GM21717 (cell line): ENCODE results near the gene PKP4.
"Not testable (repeated sequence)": the region's sequence is repeated elsewhere in the genome, so short reads cannot be mapped to it uniquely, and the experiment has no call there.

Experiments used
- ATAC-seq: cut with Tn5 transposase; IDR thresholded peaks from one replicate; pipeline ENCODE4 v1.9.1; 2021; ENCODE audit warnings: mild to moderate bottlenecking, moderate library complexity; ENCODE audit not compliant: unreplicated experiment

The PKP4 gene

DNA sequence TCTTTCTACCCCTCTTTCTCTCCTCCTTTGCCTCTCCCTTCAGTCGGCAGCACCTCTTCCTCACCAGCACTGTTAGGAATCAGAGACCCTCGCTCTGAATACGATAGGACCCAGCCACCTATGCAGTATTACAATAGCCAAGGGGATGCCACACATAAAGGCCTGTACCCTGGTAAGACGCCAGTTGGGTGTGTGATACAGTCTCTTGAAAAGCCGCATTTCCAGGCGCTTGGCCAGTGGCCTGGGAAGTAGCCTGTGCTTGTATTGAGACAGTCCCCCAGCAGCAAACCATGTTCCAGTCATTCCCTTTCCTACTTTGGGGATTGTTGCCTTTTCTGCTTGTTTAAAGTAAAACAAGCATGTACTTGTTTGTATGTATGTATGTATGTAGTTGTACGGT lies 219.9 kb downstream of the PKP4 start:
- no peak for ATAC-seq

DNA sequence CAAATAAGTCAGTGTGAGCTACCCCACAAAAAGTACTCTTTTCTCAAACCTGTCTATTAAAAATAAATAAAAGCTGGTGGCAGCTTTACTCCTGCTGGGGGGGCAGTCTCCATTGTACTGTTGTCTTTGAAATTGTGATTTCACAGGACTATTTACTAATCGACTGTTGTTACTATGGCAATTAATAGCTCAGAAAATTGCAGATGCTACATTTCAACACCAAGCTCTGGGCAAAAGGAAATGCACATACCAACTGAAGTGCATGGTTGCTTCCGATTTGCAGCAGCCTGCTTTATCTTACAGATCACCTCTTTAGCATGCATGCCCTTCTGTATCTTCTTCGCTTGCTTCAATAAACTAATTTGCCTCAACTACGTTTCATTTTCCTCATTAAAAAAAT lies 220.8 kb downstream of the PKP4 start:
- no peak for ATAC-seq

DNA sequence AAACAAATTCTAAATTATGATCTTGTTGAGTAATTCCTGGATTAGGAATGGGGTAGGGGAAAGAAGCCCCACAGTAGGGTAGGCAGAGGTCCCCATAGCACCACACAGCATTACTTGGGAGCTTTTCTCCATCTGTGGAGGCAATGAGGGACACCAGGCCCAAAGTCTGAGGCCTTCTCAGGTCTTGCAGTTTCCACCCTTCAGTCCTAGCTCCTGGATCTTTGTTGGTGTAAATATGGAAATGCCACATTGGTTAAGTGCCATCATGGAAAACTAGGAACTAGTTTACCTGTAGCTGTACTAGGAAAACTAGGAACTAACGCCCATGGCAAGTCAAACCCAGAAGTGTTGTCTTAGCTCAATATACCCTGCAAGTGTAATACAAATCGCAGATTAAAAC lies 225.1 kb downstream of the PKP4 start:
- no peak for ATAC-seq

DNA sequence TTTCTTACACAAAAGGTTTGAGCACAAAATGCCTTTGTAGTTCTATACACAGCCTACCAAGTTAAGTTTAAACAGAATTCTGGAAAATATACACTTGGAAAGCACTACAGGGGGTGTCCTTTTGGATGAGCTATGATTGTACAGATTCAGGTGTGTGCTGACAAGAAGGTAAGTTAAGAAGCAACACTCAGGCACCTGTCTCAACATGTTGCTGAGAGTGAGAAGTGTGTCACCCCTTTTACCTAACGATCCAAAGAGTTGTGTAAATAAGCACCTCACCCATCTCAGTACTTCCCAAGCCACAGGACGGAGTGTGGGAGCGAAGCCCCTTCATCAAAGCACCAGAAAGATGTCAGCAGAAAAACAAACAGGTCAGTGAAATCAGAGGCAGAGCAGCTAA lies 228.9 kb downstream of the PKP4 start:
- no peak for ATAC-seq

DNA sequence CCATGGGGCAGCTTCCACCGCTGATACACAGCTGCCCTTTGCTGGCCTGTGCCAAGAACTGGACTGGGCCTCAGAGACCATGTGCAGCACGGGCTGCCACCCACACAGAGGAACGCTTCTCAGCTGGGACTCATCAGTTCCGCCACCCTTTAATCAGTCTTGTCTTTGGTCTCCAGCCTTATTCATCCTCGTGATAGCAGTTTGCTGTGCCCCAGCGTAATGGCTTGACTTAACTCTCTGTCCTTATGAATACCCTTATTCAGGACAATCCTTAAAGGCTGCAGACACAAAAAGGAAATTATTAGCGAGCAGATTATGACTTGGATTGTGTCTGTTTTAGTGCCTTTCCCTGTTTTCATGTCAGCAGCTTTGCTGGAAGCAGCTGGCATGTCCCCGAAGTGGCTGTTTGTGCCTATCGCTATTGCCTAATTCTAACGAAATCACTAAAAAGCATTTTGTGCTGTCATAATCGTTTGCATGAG lies 229.5 kb downstream of the PKP4 start:
- no peak for ATAC-seq

DNA sequence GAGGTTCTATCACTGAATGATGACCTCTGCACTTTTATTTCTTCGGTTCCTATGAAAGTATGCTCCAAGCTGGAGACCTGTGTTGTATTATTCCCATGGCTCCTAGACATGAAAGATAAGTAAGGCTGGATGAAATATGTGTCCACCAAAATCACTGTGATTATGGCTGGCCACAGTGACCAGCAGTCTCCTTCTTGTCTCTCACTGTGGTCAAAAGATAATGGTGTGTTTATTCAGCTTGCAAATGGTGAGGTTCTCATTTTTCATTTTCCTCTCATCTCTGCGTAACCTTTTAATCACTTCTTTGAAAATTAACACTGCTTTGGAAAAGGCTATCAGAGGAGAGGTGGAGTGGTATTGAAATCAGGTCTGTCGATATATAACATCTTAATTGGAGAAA lies 230.6 kb downstream of the PKP4 start:
- ATAC-seq = no peak

DNA sequence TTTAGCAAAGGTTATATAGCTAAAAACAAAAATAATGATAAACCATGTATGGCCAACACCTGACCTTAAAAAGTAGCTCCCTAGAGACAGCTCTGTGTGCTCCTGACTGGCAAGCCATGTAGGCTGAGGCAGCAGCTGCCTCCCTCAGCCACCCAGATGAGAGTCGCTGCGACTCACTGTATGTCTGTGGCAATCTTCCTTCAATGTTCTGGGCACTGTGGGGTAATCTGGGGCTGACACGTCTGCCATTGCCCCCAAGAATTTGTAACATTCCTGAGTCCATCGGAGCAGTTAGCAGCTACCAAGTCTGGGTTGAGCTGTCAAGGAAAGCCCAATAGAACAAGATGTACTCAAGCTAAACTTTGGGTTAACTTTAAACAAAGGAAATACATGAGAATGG lies 232.0 kb downstream of the PKP4 start:
- no peak for ATAC-seq

DNA sequence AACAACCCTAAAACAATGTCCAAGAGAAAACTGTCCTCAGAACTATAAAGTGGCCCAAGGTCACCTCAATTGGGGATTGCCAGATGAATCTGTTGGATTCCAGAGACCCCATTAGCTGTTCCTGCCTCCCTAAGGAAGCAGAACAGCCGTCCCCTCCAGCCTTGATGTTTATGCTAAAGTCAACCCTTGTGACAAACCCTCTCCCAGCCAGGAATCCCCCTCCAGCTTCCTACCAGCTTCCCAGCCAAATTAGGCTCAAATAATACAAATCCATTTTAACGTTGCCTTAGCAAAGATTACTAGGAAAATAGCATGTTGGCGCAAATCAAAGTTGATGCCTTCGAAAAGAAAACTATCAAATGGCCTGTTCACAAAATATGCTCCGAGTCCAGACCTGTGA lies 232.6 kb downstream of the PKP4 start:
- ATAC-seq = no peak

DNA sequence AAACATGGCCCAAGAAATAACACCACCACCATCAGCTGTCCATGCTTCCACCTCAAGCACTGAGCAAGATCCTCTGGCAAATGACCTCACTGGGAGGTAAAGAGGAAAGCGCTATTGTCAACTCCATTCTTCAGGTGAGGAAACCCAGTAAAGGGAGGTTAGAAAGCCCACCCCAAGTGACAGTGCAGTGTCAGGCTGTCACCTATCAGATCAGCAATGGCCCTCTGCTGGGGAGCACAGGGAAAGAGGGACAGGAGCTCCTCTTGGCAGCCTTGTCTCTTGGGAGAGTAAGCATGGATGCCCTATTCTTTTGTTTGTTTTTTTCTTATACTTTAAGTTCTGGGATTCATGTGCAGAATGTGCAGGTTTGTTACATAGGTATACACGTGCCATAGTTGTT lies 234.1 kb downstream of the PKP4 start:
- no peak for ATAC-seq

DNA sequence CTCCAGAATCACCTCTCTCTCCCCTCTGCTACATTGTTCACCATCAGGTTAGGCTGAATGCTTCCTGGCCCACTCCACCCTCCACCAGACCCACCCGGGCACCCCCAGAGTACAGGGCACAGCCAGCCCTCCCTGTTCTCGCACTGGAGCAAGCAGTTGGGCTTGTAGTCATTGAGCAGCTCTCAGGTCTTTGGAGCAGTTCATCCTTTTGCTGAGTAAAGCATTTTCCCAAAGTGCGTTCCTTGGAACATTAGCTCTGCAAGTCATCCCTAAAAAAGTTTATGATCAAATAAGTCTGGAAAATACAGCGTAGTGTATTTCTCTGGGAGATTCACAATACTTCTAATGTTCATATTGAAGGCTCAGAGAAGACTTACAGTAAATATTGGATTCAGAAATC lies 234.9 kb downstream of the PKP4 start:
- no peak for ATAC-seq

DNA sequence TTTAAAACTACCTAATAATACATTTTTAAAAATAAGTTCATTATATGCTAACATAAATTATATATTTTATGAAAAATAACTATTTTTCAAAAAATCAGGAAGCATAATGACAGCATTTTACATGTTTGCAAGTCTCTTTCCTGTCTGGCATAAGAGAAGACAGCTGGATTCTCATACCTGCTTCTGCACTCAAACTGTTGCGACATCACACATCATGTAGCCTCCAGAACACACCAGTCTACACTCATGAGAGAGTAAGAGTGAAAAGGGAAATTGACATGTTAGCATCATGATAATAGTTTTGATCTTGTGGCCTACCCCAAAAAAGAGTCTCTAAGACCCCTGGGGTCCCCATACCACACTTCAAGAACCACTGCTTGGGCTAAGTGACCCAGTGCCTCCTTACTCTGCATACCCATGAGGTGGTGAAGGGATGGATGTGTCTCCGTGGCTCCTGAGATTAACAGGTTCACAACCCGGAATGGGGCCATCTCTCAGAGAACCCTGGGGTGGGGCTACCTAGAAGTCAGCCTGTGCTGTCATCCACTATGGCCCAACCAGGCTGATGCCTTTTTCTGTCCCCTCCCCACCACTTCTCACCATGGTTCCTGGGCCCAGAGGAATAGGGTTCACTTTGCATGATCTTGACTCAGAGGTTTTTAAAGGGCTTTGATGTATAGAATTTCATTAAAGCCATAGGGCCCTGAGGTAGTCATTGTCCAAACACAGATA lies 235.8 kb downstream of the PKP4 start:
- ATAC-seq = no peak

DNA sequence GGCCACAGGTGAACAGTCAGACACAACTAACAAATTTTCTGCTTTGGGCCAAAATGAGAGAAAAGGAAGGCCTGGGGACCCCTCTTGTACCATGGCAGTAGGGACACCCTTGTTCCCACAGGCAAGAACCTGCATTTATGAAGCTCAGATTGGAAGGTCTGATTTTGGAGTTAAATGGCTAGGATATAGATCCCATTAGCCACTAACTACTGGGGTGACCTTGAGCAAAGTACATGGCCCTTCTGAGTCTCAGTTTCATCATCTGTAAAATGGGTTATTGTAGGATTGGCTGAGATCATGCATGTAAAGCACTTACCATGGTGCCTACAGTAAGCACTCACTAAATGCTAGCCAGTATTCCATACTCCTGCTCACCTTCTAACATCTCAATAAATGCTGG lies 236.7 kb downstream of the PKP4 start:
- ATAC-seq = no peak

DNA sequence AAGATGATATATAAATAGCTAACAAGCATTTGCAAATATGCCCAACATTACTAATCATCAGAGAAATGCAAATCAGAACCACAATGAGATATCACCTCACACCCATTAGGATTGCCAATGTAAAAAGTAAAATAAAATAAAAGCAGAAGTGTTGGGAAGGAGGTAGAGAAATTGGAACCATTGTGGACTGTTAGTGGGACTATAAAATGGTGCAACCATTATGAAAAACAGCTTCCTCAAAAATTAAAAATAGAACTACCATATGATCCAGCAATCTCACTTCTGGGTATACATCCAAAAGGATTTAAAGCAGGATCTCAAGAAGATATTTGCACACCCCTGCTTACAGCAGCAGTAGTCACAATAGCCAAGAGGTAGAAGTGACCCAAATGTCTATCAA lies 238.6 kb downstream of the PKP4 start:
- no peak for ATAC-seq

DNA sequence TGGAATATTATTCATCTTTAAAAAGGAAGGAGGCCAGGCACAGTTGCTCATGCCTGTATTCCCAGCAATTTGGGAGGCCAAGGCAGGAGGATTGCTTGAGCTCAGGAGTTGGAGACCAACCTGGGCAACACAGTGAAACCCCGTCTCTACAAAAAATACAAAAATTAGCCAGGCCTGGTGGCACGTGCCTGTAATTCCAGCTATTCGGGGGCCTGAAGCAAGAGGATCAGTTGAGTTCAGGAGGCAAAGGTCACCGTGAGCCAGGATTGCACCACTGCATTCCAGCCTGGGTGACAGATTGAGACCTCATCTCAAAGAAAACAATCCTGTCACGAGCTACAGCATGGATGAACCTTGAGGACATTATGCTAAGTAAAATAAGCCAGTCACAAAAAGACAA lies 239.0 kb downstream of the PKP4 start:
- ATAC-seq = not testable (repeated sequence)

DNA sequence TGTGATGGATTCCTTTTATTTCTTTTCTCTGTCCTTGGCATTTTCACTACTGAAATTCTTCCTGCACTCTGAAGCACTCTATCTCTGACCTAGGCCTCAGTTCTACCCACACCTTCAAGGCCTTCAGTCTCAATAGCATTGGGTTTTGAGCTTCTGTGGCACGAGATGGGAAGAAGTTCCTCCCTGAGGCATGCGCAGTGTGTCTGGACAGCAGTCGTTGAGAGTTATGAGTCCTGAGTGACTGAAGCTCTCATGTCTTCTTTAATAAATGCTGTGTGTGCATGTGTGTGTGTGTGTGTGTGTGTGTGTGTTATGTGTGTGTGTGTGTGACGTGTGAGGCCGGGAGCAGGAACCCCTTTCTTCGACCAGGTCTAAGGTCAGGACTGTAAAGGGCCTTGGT lies 242.6 kb downstream of the PKP4 start:
- no peak for ATAC-seq

DNA sequence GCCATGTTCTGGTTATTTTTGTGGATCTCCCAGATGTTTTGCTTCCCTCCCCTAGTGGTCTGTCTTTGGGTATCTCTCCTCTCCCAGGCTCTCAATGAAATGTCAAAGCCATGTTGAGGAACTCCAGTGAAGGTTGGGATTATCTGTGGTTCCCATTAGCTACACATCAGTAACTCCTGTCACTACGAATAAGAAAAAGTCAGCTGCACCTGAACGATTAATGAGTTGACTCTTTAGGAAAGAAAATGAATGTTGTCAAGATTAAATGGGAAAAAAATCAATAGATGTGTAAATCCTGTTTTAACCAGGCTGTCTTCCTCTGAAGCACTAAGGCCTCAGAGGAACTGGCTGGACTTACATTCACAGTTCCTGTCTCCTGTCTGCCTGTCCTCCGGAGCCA lies 244.3 kb downstream of the PKP4 start:
- no peak for ATAC-seq

DNA sequence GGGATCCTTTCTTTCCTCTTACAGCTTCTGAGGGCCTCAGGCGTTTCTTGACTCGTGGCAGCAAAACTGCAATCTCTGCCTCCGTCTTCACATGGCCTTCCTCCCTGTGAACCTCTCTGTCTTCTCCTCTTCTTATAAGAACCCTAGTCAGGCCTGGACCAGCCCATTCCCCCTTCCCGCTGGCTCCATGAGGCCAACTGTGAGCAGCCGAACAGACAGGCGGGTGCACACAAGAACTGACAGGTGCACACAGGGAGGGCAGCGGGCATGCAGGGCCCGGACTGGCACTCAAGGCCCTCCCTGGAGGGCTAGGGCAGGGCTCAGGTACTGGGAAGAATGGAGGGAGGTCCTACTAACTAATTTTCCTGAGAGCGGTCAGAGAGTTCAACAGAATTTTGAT lies 246.0 kb downstream of the PKP4 start:
- no peak for ATAC-seq

DNA sequence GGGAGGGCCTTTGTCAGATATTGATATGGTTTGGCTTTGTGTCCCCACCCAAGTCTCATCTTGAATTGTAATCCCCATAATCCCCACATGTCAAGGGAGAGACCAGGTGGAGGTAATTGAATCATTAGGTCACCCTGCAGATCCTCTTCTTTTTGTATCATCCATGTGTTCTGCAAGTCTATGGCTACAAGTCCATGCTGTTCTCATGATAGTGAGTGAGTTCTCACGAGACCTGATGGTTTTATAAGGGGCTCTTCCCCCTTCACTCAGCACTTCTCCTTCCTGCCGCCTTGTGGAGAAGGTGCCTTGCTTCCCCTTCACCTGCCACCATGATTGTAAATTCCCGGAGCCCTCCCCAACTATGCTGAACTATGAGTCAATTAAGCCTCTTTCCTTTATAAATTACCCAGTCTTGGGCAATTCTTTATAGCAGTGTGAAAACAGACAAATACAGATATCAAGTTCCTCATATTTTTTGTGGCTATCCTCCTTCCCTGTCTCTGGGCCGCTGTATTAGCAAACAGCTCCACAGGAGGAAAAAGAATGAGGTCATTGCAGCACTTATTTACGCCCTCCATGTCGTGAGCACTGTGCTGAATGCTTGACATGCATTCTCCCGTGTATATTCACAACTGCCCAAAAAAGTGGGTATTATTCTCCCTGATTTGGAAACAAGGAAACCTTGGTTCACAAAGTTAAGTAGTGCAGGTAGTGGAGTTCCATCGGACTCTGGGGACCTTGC lies 248.1 kb downstream of the PKP4 start:
- not testable (repeated sequence) for ATAC-seq

DNA sequence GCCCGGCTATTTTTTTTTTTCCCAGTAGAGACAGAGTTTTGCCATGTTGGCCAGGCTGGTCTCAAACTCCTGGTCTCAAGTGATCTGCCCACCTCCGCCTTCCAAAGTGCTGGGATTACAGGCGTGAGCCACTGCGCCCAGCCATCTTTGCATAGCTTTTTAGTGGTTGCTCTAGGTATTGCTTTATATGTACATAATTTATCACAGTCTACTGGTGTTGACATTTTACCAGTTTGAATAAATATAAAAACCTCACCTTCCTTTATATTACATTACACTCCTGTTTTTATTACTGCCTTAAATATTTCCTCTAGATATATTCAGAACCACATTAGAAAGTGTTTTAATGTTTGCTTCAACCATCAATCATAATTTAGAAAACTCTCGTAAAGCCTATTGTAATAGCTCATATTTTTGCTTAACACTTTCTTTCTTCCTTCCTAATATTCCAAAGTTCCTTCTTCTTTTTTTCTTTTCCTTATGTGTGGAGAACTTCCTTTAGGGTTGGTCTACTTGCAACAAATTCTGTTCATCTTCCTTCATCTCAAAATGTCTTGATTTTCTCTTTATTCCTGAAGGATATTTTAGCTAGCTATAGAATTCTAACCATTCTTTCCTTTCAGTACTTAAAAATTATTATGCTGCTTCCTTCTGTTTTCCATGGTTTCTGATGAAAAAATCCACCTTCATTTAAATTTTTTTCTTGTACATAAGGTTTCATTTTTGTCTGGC lies 256.2 kb downstream of the PKP4 start:
- ATAC-seq = no peak

DNA sequence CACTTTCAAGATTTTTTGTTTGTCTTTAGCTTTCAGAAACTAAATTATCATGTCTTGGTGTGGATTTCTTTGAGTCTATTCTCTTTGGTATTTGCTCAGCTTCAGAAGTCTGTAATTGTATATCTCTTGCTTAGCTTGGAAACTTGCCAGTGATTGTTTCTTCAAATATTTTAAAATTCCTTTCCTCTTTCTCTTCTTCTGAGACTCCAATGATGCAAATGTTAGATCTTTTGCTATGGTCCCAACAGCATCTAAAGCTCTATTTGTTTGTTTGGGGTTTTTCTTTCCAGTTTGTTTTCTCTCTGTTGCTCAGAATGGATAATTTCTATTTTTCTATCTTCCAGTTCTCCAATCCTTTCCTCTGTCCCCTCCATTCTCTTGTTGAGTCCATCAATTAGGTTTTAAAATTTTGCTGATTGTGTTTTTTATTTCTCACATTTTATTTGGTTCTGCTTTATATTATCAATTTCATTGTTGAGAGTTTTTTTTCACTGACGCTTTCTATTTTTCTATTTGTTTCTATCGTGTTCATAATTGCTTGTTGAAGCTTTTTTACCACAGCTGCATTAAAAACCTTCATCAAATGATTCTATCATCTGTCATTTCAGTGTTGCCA lies 256.9 kb downstream of the PKP4 start:
- no peak for ATAC-seq

DNA sequence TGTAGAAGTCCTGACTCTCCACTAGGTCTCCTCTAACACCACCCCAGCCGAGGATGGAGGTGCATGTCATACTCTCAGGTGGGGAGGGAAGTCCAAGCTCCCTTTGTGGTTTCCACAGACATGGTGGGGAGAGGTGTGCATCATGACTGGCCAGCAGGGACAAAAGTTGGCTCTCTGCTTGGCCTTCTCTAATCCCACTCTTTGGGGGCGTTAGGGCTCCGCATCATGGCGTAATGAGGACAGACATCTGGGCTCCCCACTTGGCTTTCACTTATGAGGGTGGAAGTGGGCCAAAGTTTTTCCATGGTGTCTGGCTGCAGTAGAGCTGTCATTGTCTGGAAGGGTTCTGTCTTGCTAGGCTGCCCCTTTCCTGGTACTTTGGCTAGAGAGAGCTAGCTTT lies 257.7 kb downstream of the PKP4 start:
- no peak for ATAC-seq
